Neuronal stem cell (in vitro differentiated cells): ENCODE results near the gene ANO6.

Source experiments
- DNase-seq: peaks from one replicate; pipeline ENCODE4 v3.0.0-alpha.2; 2013; ENCODE audit warnings: low spot score
- H2AFZ ChIP-seq: one replicate; pipeline ENCODE4 v1.6.1; 2013; ENCODE audit warnings: mild to moderate bottlenecking, low read length, inconsistent platforms
- H2AK5ac ChIP-seq: 2 replicates; pipeline ENCODE4 v1.6.1; 2013; ENCODE audit warnings: low read depth, mild to moderate bottlenecking, inconsistent platforms, low read length, moderate library complexity, mixed read lengths
- H2BK120ac ChIP-seq: 2 replicates; pipeline ENCODE4 v1.6.1; 2013; ENCODE audit warnings: low read depth, mild to moderate bottlenecking, inconsistent platforms, low read length, moderate library complexity, mixed read lengths
- H2BK12ac ChIP-seq: one replicate; pipeline ENCODE4 v1.6.1; 2013; ENCODE audit warnings: low read length, inconsistent platforms
- H2BK15ac ChIP-seq: 2 replicates; pipeline ENCODE4 v1.6.1; 2013; ENCODE audit warnings: mild to moderate bottlenecking, low read length, inconsistent platforms, mixed read lengths
- H2BK5ac ChIP-seq: one replicate; pipeline ENCODE4 v1.6.1; 2013; ENCODE audit warnings: inconsistent platforms, mild to moderate bottlenecking, low read length, moderate library complexity
- H3K14ac ChIP-seq: one replicate; pipeline ENCODE4 v1.6.1; 2013; ENCODE audit warnings: low read length, inconsistent platforms
- H3K18ac ChIP-seq: 2 replicates; pipeline ENCODE4 v1.6.1; 2013; ENCODE audit warnings: low read length, inconsistent platforms
- H3K23ac ChIP-seq: 2 replicates; pipeline ENCODE4 v1.6.1; 2013; ENCODE audit warnings: low read depth, mild to moderate bottlenecking, mixed read lengths, low read length, inconsistent platforms; ENCODE audit not compliant: poor library complexity
- H3K27ac ChIP-seq: replicated peaks from 3 replicates; pipeline ENCODE4 v1.5.1; 2013; ENCODE audit warnings: low read length, inconsistent platforms
- H3K27me3 ChIP-seq, 3 experiments: 2 replicates each; pipeline ENCODE4 v1.6.1; 2013; ENCODE audit warnings: low read length in 3 of 3, mild to moderate bottlenecking in 2 of 3, inconsistent platforms in 1 of 3, low read depth in 1 of 3, mixed read lengths in 1 of 3, moderate library complexity in 1 of 3; ENCODE audit not compliant: control insufficient read depth in 3 of 3, insufficient read depth in 3 of 3
- H3K36me3 ChIP-seq, 2 donors: replicated peaks in 1 of 2; 2 replicates each; pipeline ENCODE4 v1.6.1; 2013; ENCODE audit warnings: low read length in 2 of 2; ENCODE audit not compliant: control insufficient read depth in 2 of 2, insufficient read depth in 2 of 2
- H3K4ac ChIP-seq: 2 replicates; pipeline ENCODE4 v1.6.1; 2013; ENCODE audit warnings: inconsistent platforms, mild to moderate bottlenecking, low read length, moderate library complexity
- H3K4me1 ChIP-seq, 2 donors: 1 replicate in 1 of 2; 2 replicates in 1 of 2; pipeline ENCODE4 v1.6.1; 2013; ENCODE audit warnings: low read length in 2 of 2, low read depth in 1 of 2; ENCODE audit not compliant: control insufficient read depth in 2 of 2, insufficient read depth in 1 of 2
- H3K4me2 ChIP-seq: one replicate; pipeline ENCODE4 v1.6.1; 2013; ENCODE audit warnings: mild to moderate bottlenecking, low read length, inconsistent platforms; ENCODE audit not compliant: insufficient read depth, poor library complexity, severe bottlenecking
- H3K4me3 ChIP-seq, 2 donors: 2 replicates each; pipeline ENCODE4 v1.5.1; 2013; ENCODE audit warnings: low read length in 2 of 2, mild to moderate bottlenecking in 2 of 2, inconsistent platforms in 1 of 2, moderate library complexity in 1 of 2
- H3K79me1 ChIP-seq: one replicate; pipeline ENCODE4 v1.6.1; 2013; ENCODE audit warnings: low read depth, mild to moderate bottlenecking, inconsistent platforms, low read length, moderate library complexity
- H3K9ac ChIP-seq: one replicate; pipeline ENCODE4 v1.6.1; 2013; ENCODE audit warnings: mild to moderate bottlenecking, low read depth, low read length, inconsistent platforms; ENCODE audit not compliant: poor library complexity
- H3K9me3 ChIP-seq, 2 donors: replicated peaks in 1 of 2; 2 replicates each; pipeline versions ENCODE3 to v1.6.1; 2013; ENCODE audit warnings: low read length in 2 of 2, mild to moderate bottlenecking in 2 of 2, inconsistent platforms in 1 of 2, low read depth in 1 of 2, mixed read lengths in 1 of 2, moderate library complexity in 1 of 2; ENCODE audit not compliant: control insufficient read depth in 2 of 2, insufficient read depth in 1 of 2
- H4K8ac ChIP-seq: one replicate; pipeline ENCODE4 v1.6.1; 2013; ENCODE audit warnings: low read depth, mild to moderate bottlenecking, inconsistent platforms, low read length, moderate library complexity
- H4K91ac ChIP-seq: one replicate; pipeline ENCODE4 v1.6.1; 2013; ENCODE audit warnings: low read length, low read depth, mild to moderate bottlenecking, inconsistent platforms; ENCODE audit not compliant: poor library complexity
- whole genome bisulfite sequencing, 2 donors: extraction: QIAGEN DNeasy Blood & Tissue Kit; methylation state at CpG; one replicate each; pipeline ENCODE4 v1.1.7; 2013; ENCODE audit warnings: missing lambda C conversion rate in 2 of 2, mixed read lengths in 1 of 2; ENCODE audit not compliant: insufficient read length in 2 of 2, insufficient replicate concordance in 1 of 2; ENCODE audit errors: extremely low coverage in 2 of 2; 5-methylcytosine and 5-hydroxymethylcytosine counted together

The ANO6 gene

GRCh38 chr12:45468751-45469615, 253.1 kb downstream of the ANO6 start:
- DNase-seq, result no peak
- no CpG with 5 or more reads among the region's 18 CpGs for WGBS, 2 donors

DNA sequence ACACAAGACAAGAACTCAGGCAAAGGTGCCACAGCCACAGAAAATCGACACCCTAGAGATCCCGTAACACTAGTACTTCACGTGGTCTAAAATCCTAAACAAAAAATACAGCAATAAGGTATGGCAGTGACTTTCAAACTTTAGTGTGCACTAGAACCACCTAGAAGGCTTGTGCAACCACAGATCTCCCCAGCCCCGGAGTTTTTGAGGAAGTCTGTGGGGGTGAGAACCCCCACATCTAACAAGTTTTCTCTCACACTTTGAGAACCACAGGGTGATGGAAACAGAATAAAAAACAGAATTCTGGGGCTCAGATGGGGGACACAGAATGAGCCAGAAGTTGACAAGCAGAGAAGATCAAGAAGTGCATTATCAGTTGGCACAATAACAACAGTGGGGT, 254.0 kb downstream of the ANO6 start:
- WGBS, 2 donors, result no CpG with 5 or more reads among the region's 4 CpGs
- Histone ChIP-seq H3K4me3 (no peak overlapping the region), H3K36me3 (no peaks in the 10 kb centered on the region), H3K23ac (no peak overlapping the region), H3K18ac (no peak overlapping the region), H3K27ac (no peak overlapping the region), H4K8ac (no peak overlapping the region), H3K4me1 (no peaks in the 10 kb centered on the region), H2BK15ac (no peak overlapping the region), H3K79me1 (no peaks in the 10 kb centered on the region), H4K91ac (no peak overlapping the region), H2BK120ac (no peak overlapping the region), H2BK5ac (no peak overlapping the region), H2BK12ac (no peak overlapping the region), H3K4ac (no peak overlapping the region), H3K27me3 (no peaks in the 10 kb centered on the region), H3K9me3 (no peaks in the 10 kb centered on the region), H3K14ac (no peak overlapping the region), H3K4me2 (no peak overlapping the region), H2AK5ac (no peak overlapping the region), H2AFZ (no peak overlapping the region), H3K9ac (no peak overlapping the region)
- no peak for DNase-seq

More at GRCh38 chr12:45468751-45469615, 253.1 kb downstream of the ANO6 start:
- no peak overlapping the region for H2AK5ac ChIP-seq
- H3K4me3 ChIP-seq, result no peak overlapping the region
- H4K91ac ChIP-seq, result no peak overlapping the region
- H3K4ac ChIP-seq, result no peak overlapping the region
- no peak overlapping the region for H2BK15ac ChIP-seq
- H3K9me3 ChIP-seq, result no peaks in the 10 kb centered on the region
- H3K23ac ChIP-seq, result no peak overlapping the region
- H3K27me3 ChIP-seq, result no peaks in the 10 kb centered on the region
- no peak overlapping the region for H2BK120ac ChIP-seq
- H3K4me1 ChIP-seq, result no peaks in the 10 kb centered on the region
- H2BK5ac ChIP-seq, result no peak overlapping the region
- no peak overlapping the region for H3K9ac ChIP-seq
- no peak overlapping the region for H3K27ac ChIP-seq
- H3K4me2 ChIP-seq, result no peak overlapping the region
- H4K8ac ChIP-seq, result no peak overlapping the region
- H3K79me1 ChIP-seq, result no peaks in the 10 kb centered on the region
- H3K14ac ChIP-seq, result no peak overlapping the region
- H2AFZ ChIP-seq, result no peak overlapping the region
- no peak overlapping the region for H3K18ac ChIP-seq
- H2BK12ac ChIP-seq, result no peak overlapping the region
- H3K36me3 ChIP-seq, result no peaks in the 10 kb centered on the region

- Histone ChIP-seq H3K79me1 (no peaks in the 10 kb centered on the region), H4K8ac (no peak overlapping the region), H3K9ac (no peak overlapping the region), H2AFZ (no peak overlapping the region), H2BK15ac (no peak overlapping the region), H3K27ac (no peak overlapping the region), H3K9me3 (peaks cover 0 to 3% of the 10 kb centered on the region in 2 donors), H2BK12ac (no peak overlapping the region), H3K14ac (no peak overlapping the region), H3K23ac (no peak overlapping the region), H2AK5ac (no peak overlapping the region), H4K91ac (no peak overlapping the region), H3K27me3 (peaks cover 0 to 2% (median 2%) of the 10 kb centered on the region in 3 experiments), H3K4me3 (no peak overlapping the region), H2BK120ac (no peak overlapping the region), H3K36me3 (peaks cover 0 to 3% of the 10 kb centered on the region in 2 donors), H3K4me1 (no peaks in the 10 kb centered on the region), H3K4ac (no peak overlapping the region), H2BK5ac (no peak overlapping the region), H3K18ac (no peak overlapping the region), H3K4me2 (no peak overlapping the region)
- no peak for DNase-seq
- no CpG with 5 or more reads among the region's 3 CpGs for WGBS, 2 donors
Measured at GRCh38 chr12:45473636-45474035, 257.7 kb downstream of the ANO6 start.

- Histone ChIP-seq H3K27ac (no peak overlapping the region), H2BK15ac (no peak overlapping the region), H3K4me3 (no peak overlapping the region), H3K23ac (no peak overlapping the region), H3K4me1 (no peaks in the 10 kb centered on the region), H2AK5ac (no peak overlapping the region), H2BK12ac (no peak overlapping the region), H3K4ac (no peak overlapping the region), H3K36me3 (peaks cover 0 to 3% of the 10 kb centered on the region in 2 donors), H2AFZ (no peak overlapping the region), H3K14ac (no peak overlapping the region), H3K27me3 (peaks cover 0 to 2% (median 2%) of the 10 kb centered on the region in 3 experiments), H4K91ac (no peak overlapping the region), H2BK5ac (no peak overlapping the region), H3K18ac (no peak overlapping the region), H3K79me1 (no peaks in the 10 kb centered on the region), H2BK120ac (no peak overlapping the region), H3K4me2 (no peak overlapping the region), H3K9me3 (peaks cover 0 to 3% of the 10 kb centered on the region in 2 donors), H4K8ac (no peak overlapping the region), H3K9ac (no peak overlapping the region)
- DNase-seq, result no peak
Measured at GRCh38 chr12:45475594-45475993, 259.7 kb downstream of the ANO6 start.
